ENCODE measurements around the gene ACOT11. TPM values are rescaled to one million over a fixed set of nuclear protein-coding genes. Genes with fewer than 3 reads are reported as not detected.

ACOT11 gene
- total RNA-seq, 1 donor from 2014 or later = 64.8 TPM

DNA sequence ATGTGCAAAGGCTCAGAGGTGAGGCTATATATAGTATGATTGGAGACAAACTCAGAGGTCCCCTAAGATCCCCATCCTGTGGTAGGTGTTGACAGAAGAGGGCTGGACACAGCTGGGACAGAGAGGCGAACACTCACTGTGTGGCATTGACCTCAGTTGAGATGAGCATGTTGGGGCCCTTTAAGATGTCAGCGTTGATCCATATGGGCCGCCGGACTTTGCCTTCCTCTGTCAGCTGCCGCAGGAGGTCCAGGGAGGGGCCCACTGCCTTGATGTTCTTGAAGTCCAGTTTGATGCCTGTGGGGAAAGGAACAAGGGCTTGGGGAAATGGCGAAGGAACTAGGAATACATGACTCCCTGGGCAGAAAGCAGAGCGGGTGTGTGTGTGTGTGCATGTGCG is 66.5 kb downstream of the ACOT11 start:
- H3K4me1 ChIP-seq = no peaks in the 10 kb centered on the region
- H3K36me3 ChIP-seq = no peaks in the 10 kb centered on the region
- intact Hi-C loops (cut with micrococcal nuclease) = no loop called here
- no peak for TF ChIP-seq CTCF (IDR thresholded peaks at IDR 0.05; ENCODE audit: borderline replicate concordance)
- H3K4me3 ChIP-seq = no peak overlapping the region
- DNase-seq = no peak
- no peaks in the 10 kb centered on the region for H3K27me3 ChIP-seq (ENCODE audit: low read depth)
- no peak overlapping the region for H3K27ac ChIP-seq (replicated peaks)
- no peaks in the 10 kb centered on the region for H3K9me3 ChIP-seq (replicated peaks)

- DNase-seq = no peak
- TF ChIP-seq CTCF (IDR thresholded peaks at IDR 0.05; ENCODE audit: borderline replicate concordance) = no peak
- no peak overlapping the region for H3K4me3 ChIP-seq
- no peaks in the 10 kb centered on the region for H3K9me3 ChIP-seq (replicated peaks)
- no peak overlapping the region for H3K27ac ChIP-seq (replicated peaks)
- no peaks in the 10 kb centered on the region for H3K36me3 ChIP-seq
- H3K4me1 ChIP-seq = no peaks in the 10 kb centered on the region
- no peaks in the 10 kb centered on the region for H3K27me3 ChIP-seq (ENCODE audit: low read depth)
- intact Hi-C loops (cut with micrococcal nuclease) = no loop called here
These were observed 67.7 kb downstream of the ACOT11 start for GRCh38 chr1:54615531-54616279.

GRCh38 chr1:54619749-54620148 is 71.7 kb downstream of the ACOT11 start:
- Histone ChIP-seq H3K4me1 (peaks cover 17% of the 10 kb centered on the region), H3K27me3 (ENCODE audit: low read depth) (peaks cover 5% of the 10 kb centered on the region), H3K4me3 (no peak overlapping the region), H3K36me3 (no peaks in the 10 kb centered on the region), H3K9me3 (replicated peaks) (no peaks in the 10 kb centered on the region), H3K27ac (replicated peaks) (no peak overlapping the region)
- no peak for TF ChIP-seq CTCF (IDR thresholded peaks at IDR 0.05; ENCODE audit: borderline replicate concordance)
- no peak for DNase-seq
- intact Hi-C loops (cut with micrococcal nuclease) = no loop called here

DNA sequence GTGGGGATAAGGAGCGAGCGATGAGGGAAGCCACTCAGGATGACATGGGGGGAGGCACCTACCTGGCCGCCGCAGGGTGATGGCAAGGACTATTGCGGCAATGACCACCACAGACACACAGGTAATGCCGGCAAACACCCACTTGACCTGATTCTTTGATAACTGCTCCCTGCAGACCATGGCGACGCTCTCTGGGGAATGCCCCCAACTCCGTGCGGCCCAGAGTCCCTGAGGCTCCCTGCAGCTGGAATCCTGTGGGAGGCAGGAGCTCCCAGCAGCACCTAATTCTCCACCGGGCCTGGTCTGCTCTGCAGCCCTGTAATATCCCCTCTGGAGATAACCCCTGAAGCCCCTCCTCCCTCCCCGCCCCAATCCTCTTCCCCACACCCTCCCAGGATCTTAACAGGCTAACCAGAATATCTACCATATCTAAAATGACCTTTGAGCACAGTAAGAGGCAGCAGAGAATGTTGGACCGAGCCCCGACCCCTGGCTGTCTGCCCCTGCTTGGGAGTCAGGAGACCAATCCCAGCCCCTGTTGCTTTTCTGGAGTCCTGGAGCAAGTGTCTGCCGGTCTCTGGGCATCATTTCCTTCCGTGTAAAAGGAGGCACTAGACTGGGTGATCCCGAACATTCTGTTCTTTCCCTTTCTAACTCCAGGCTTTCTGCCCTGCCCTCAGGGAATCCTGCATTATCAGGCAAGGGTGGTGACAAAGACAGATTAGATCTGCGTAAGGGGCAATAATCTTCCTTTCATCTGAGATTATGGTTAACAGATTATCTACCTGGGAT is 75.4 kb downstream of the ACOT11 start, which contains the start of gene FAM151A:
Gene FAM151A, minus strand, starts transcription at position 310 of the 792 bp plus-strand sequence. Its CDS starts 130 bp downstream, at position 180.
- Histone ChIP-seq H3K27ac (replicated peaks) (peak within 1 kb of the TSS; percentile 44), H3K36me3 (no peaks in the 10 kb centered on the region), H3K9me3 (replicated peaks) (no peaks in the 10 kb centered on the region), H3K4me3 (no peak within 1 kb of the TSS), H3K4me1 (peaks cover 17% of the 10 kb centered on the region), H3K27me3 (ENCODE audit: low read depth) (peaks cover 5% of the 10 kb centered on the region)
- intact Hi-C loops (cut with micrococcal nuclease) = no loop called here
- no peak for TF ChIP-seq CTCF (IDR thresholded peaks at IDR 0.05; ENCODE audit: borderline replicate concordance)
- DNase-seq = no peak

DNA sequence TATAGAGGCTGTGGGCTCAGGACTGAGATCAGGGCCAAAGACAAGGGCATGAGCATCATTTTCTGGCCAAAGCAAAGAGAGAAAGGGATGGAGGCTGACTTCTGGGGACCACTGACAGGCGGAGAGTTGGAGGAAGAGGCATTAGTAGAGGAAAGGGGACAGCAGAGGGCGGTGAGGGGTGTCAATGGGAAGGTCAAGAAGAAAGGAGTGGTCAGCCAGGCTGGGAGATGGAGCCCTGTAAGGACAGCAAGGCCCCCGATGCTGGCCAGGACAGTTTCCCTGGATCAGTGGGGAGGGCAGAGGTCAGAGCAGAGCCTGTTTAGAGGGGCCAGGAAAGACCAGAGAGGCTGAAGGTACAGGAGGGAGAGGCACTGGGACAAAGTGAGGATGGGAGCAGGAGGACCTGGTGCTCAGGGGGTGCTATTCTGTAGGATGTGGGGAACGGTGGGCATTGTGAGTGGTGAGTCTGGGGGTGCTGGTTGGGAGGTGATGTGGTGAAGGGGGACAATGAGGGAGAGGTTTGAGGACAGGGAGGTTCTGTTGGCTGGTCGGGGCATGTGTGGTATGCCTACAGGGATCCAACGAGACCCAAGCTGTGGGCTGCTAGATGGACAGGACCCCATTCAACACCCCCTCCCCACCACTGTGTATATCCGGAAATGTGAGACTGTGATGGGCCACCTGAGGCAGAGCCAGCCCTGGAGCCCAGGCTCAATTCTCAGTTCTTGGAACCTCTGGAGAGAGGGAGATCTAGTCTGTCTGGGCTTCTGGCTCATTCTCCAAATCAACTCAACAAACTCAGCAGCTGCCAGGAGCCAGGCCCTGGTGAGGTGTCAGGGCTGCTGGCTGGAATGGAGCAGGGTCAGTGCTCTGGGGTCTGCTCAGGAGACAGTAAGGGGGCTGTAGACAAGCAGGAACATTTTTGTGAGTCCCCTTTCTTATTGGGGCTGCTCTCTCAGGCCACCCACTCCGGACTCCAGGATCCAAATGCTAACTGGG is 76.7 kb downstream of the ACOT11 start:
- intact Hi-C loops (cut with micrococcal nuclease) = no loop called here
- Histone ChIP-seq H3K4me1 (peaks cover 17% of the 10 kb centered on the region), H3K9me3 (replicated peaks) (no peaks in the 10 kb centered on the region), H3K4me3 (no peak overlapping the region), H3K36me3 (no peaks in the 10 kb centered on the region), H3K27me3 (ENCODE audit: low read depth) (peaks cover 5% of the 10 kb centered on the region), H3K27ac (replicated peaks) (no peak overlapping the region)
- no peak for DNase-seq
- TF ChIP-seq CTCF (IDR thresholded peaks at IDR 0.05; ENCODE audit: borderline replicate concordance) = no peak
